Measurements from ENCODE around the gene EPB41L2.

DNA sequence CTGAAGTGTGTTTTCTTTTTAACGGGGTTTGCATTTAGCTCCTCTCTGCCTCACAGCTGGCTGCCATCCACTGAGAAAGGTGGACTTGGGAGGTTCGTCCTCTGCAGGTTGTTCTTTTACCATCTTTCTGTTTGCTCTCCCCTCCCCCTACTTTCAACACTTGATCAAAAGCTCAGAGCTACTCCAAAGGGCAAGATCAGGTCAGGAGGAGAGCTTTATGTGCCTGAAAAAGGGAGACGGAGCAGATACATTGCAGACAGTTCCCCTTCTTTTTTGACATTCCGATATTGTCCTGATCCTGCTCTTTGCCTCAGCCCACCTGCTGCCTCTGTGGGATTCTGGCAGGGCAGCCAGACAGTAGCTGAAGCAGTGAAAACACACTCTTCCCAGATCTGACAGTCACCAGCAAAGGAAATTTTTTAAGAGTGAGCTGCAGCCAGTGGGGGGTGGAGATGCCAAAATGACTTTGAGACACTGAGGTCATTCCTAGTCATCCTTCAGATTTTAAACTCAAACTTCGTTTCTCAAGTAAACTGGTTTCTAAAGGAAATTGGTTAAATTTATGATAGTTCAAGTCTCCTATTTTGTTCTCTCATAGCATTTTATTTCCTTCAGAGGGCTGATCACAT lies 209.4 kb downstream of the EPB41L2 start:
- TF ChIP-seq POLR2A (IDR thresholded peaks at IDR 0.05) (no peak), CTCF (IDR thresholded peaks at IDR 0.05 in 4 of 5, conservative IDR thresholded peaks at IDR 0.05 in 1 of 5) (no peak)
